Mesendoderm (in vitro differentiated cells): ENCODE measurements around the gene FBXW5.

Experiments
- DNase-seq: peaks from one replicate; pipeline ENCODE4 v3.0.0; 2013
- H2AK5ac ChIP-seq: 2 replicates; pipeline ENCODE4 v1.6.1; 2013; ENCODE audit warnings: low read length, inconsistent platforms
- H2BK120ac ChIP-seq: 2 replicates; pipeline ENCODE4 v1.6.1; 2013; ENCODE audit warnings: low read depth, mild to moderate bottlenecking, low read length, moderate library complexity, mixed read lengths
- H2BK15ac ChIP-seq: replicated peaks from 2 replicates; pipeline ENCODE4 v1.6.1; 2013; ENCODE audit warnings: low read depth, mild to moderate bottlenecking, moderate library complexity
- H2BK5ac ChIP-seq: 2 replicates; pipeline ENCODE4 v1.6.1; 2013; ENCODE audit warnings: low read length, inconsistent platforms
- H3K18ac ChIP-seq: 2 replicates; pipeline ENCODE4 v1.6.1; 2013; ENCODE audit warnings: mild to moderate bottlenecking, low read length, mixed read lengths
- H3K23ac ChIP-seq: one replicate; pipeline ENCODE4 v1.6.1; 2013; ENCODE audit warnings: low read length
- H3K27ac ChIP-seq: 2 replicates; pipeline ENCODE4 v1.5.1; 2013; ENCODE audit warnings: low read depth, mild to moderate bottlenecking, inconsistent platforms, low read length, moderate library complexity
- H3K27me3 ChIP-seq: 2 replicates; pipeline ENCODE4 v1.6.1; 2013; ENCODE audit warnings: low read length, control low read depth, mild to moderate bottlenecking, inconsistent platforms; ENCODE audit not compliant: insufficient read depth, poor library complexity
- H3K36me3 ChIP-seq: 2 replicates; pipeline ENCODE4 v1.6.1; 2013; ENCODE audit warnings: low read length, inconsistent platforms; ENCODE audit not compliant: control insufficient read depth, insufficient read depth
- H3K4ac ChIP-seq: one replicate; pipeline ENCODE4 v1.6.1; 2013; ENCODE audit warnings: low read depth, mild to moderate bottlenecking, low read length, moderate library complexity
- H3K4me1 ChIP-seq: 2 replicates; pipeline ENCODE4 v1.6.1; 2013; ENCODE audit warnings: low read depth, low read length, inconsistent platforms; ENCODE audit not compliant: control insufficient read depth
- H3K4me2 ChIP-seq: 2 replicates; pipeline ENCODE4 v1.6.1; 2013; ENCODE audit warnings: low read length
- H3K4me3 ChIP-seq: 2 replicates; pipeline ENCODE4 v1.5.1; 2013; ENCODE audit warnings: mild to moderate bottlenecking, low read length
- H3K56ac ChIP-seq: one replicate; pipeline ENCODE4 v1.6.1; 2013; ENCODE audit warnings: low read length
- H3K79me1 ChIP-seq: 2 replicates; pipeline ENCODE4 v1.6.1; 2013; ENCODE audit warnings: low read length, inconsistent platforms
- H3K79me2 ChIP-seq: 2 replicates; pipeline ENCODE4 v1.6.1; 2013; ENCODE audit warnings: mild to moderate bottlenecking, low read length; ENCODE audit not compliant: control insufficient read depth, insufficient read depth
- H3K9ac ChIP-seq: 2 replicates; pipeline ENCODE4 v1.6.1; 2013; ENCODE audit warnings: low read length, inconsistent platforms
- H4K5ac ChIP-seq: one replicate; pipeline ENCODE4 v1.6.1; 2013; ENCODE audit warnings: low read length
- H4K8ac ChIP-seq: one replicate; pipeline ENCODE4 v1.6.1; 2013; ENCODE audit warnings: low read depth, mild to moderate bottlenecking, control low read depth, low read length, moderate library complexity
- WGBS: extraction: QIAGEN DNeasy Blood & Tissue Kit; methylation state at CpG from one replicate; pipeline ENCODE4 v1.1.7; 2013; ENCODE audit warnings: low lambda C conversion rate, missing lambda C conversion rate; ENCODE audit not compliant: insufficient coverage; ENCODE audit errors: extremely low coverage; 5-methylcytosine and 5-hydroxymethylcytosine counted together

FBXW5 gene

DNA sequence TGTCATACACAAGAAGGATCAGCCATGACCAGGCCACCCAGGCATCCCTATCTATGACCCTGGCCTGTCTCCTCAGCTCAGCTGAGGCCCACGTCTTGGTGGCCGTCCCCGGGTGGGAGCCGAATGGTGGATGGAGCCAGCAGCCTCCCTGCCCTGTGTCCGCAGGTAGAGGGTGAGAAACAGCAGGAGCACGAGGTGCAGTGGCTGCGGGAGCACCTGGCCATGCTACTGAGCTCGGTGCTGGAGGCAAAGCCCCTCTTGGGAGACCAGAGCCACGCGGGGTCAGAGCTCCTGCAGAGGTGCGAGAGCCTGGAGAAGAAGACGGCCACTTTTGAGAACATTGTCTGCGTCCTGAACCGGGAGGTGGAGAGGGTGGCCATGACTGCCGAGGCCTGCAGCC lies 24.5 kb downstream of the FBXW5 start:
- Histone ChIP-seq H3K79me2 (peaks cover 2% of the 10 kb centered on the region), H2BK5ac (no peak overlapping the region), H3K79me1 (no peaks in the 10 kb centered on the region), H3K4me3 (no peak overlapping the region), H4K5ac (no peak overlapping the region), H2BK15ac (no peak overlapping the region), H3K23ac (no peak overlapping the region), H3K4me2 (no peak overlapping the region), H3K9ac (no peak overlapping the region), H3K36me3 (peaks cover 9% of the 10 kb centered on the region), H3K18ac (no peak overlapping the region), H3K56ac (no peak overlapping the region), H2BK120ac (no peak overlapping the region), H3K27ac (no peak overlapping the region), H4K8ac (no peak overlapping the region), H2AK5ac (no peak overlapping the region), H3K4ac (no peak overlapping the region), H3K27me3 (no peaks in the 10 kb centered on the region), H3K4me1 (no peaks in the 10 kb centered on the region)
- no peak for DNase-seq
- WGBS: no CpG with 5 or more reads among the region's 15 CpGs

DNA sequence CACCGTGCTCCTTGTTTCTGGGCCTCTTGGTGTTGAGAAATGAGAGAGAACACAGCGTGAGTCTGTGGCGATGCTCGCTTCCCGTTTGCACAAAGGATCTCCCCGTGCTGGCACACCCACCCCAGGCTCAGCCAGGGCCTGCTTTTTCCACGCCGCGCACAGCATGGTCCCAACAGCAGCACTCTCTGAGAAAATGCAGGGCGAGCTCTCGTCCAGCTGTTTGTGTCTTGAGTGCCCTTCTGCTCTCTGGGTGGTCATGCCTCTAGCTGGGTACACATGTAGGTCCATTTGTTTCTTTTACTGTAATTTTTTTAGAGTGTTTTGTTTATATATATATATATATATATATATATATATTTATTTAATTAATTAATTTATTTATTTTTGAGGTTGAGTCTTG lies 26.6 kb downstream of the FBXW5 start:
- H4K8ac ChIP-seq: no peak overlapping the region
- no peak overlapping the region for H3K23ac ChIP-seq
- H3K79me1 ChIP-seq: no peaks in the 10 kb centered on the region
- no peak overlapping the region for H3K18ac ChIP-seq
- DNase-seq: no peak
- H3K4me2 ChIP-seq: no peak overlapping the region
- peaks cover 14% of the 10 kb centered on the region for H3K36me3 ChIP-seq
- no peak overlapping the region for H3K4me3 ChIP-seq
- peaks cover 2% of the 10 kb centered on the region for H3K79me2 ChIP-seq
- H4K5ac ChIP-seq: no peak overlapping the region
- H2BK15ac ChIP-seq: no peak overlapping the region
- no peaks in the 10 kb centered on the region for H3K27me3 ChIP-seq
- no peak overlapping the region for H3K27ac ChIP-seq
- no peak overlapping the region for H3K9ac ChIP-seq
- no peak overlapping the region for H2AK5ac ChIP-seq
- H3K56ac ChIP-seq: no peak overlapping the region
- H2BK120ac ChIP-seq: no peak overlapping the region
- WGBS: no CpG with 5 or more reads among the region's 11 CpGs
- no peak overlapping the region for H3K4ac ChIP-seq
- H3K4me1 ChIP-seq: no peaks in the 10 kb centered on the region
- no peak overlapping the region for H2BK5ac ChIP-seq

DNA sequence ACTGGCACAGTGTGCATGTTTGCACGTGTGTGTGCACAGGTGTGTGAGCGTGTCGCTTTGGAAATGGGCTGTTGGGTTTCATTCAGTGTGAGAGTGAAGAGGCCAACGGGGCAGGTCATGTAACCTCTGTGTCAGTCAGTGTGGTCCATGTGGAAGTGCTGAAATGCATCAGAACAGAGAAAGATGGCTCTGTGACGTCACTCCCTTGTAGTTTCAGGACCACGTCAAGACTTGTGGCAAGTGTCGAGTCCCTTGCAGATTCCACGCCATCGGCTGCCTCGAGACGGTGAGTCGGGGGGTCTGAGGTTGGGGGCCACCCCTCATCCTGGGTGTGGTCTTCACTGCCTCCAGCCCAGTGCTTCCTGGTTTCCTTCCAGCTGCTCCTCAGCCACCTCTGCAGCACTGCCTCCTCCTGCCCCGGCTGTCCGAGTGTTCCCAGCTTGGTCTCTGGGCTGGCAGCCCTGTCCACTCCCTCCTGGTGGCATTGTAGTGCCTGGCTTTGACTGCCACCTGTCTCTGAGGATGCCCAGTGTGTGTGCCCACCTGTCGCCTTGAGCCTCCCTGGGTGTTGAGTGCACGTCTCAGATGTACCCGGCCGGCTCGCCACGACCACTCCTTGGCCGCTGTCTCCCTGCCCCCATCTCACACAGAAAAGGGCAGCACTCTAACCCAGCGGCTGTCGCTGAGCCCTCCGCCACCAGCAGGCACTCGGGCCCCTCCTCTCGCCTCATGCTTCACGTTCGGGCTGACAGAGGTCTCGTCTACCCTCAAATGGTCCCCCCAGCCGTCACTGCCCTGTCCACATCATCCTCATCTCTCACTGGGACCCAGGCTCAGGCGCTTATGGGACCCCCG lies 28.0 kb downstream of the FBXW5 start:
- Histone ChIP-seq H2BK120ac (no peak overlapping the region), H3K4me3 (no peak overlapping the region), H3K9ac (no peak overlapping the region), H2BK15ac (no peak overlapping the region), H3K56ac (no peak overlapping the region), H3K23ac (no peak overlapping the region), H2AK5ac (no peak overlapping the region), H3K18ac (no peak overlapping the region), H4K5ac (no peak overlapping the region), H3K79me2 (peaks cover 2% of the 10 kb centered on the region), H4K8ac (no peak overlapping the region), H3K36me3 (peaks cover 14% of the 10 kb centered on the region), H2BK5ac (no peak overlapping the region), H3K27ac (no peak overlapping the region), H3K4me2 (no peak overlapping the region), H3K79me1 (no peaks in the 10 kb centered on the region), H3K4me1 (no peaks in the 10 kb centered on the region), H3K27me3 (no peaks in the 10 kb centered on the region), H3K4ac (no peak overlapping the region)
- WGBS: no CpG with 5 or more reads among the region's 32 CpGs
- no peak for DNase-seq

DNA sequence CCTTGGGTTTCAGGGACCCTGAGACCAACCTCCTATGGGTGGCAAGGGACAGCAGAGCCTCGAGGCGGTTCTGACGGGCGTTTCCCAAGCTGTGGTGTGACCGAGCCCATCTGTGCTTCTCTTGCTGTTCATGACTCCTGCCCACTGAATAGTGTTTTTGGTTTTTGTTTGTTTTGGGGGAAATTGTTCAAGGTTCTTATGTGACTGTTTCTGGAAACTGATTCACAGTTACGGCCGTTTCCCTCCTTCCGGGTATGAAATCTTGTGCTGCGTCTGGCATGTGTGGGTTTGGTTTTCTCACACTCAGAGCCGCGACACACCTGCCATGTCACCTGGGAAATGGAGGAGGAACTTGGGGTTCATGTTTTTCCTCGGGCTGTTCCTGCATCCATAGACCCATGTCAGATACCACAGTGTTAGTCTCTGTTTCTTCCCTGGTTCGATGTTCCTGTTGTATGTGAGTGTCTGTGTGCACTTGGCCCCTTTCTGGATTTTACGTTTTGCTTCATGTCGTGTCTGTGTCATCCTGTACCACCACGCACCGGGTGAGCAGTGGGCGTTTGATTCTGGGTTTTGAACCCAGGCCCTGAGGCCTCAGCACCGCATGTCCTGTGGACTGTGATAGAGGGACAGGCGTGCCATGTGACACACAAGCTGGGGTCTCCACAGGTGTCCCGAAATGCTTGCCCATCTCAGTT lies 28.8 kb downstream of the FBXW5 start:
- no peak overlapping the region for H3K18ac ChIP-seq
- no peak overlapping the region for H2AK5ac ChIP-seq
- H3K36me3 ChIP-seq: peaks cover 13% of the 10 kb centered on the region

DNA sequence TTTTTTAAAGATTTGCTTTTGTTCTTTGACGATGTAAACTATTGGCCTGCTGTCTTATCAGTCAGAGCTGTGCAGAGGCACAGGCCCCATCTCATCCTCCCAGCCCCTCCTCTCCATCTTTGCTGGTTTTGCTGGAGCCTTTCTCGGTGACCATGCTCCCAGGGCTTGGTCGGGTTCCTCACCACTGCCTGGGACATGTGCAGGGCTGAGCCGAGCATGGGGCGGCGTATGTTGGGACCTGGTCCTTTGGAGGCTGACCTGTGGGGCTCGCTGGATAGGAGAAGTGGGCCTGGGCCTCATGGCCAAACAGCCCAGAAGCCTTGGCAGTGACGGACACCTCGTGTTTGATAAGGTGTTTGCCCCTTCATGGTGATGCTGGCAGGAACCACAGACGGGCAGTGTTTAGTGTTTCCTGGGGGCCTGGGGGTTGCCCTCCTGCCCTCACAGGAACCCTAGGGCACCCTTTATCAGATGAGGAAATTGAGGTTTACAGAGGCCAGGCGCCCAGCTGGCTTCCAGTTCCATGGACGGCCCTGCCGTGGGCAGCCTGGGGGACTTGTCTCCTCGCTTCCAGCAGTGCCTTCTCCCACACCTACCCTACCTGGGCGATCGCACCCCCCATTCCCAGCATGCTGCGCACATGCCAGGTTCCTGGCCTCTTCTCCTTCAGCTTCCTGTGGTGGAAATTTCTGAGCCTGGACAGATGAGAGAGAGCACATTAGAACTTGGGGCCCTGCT lies 30.7 kb downstream of the FBXW5 start:
- DNase-seq: no peak
- Histone ChIP-seq H3K4me2 (no peak overlapping the region), H2BK120ac (no peak overlapping the region), H4K5ac (no peak overlapping the region), H3K27ac (no peak overlapping the region), H2AK5ac (no peak overlapping the region), H3K9ac (no peak overlapping the region), H3K18ac (no peak overlapping the region), H3K79me1 (no peaks in the 10 kb centered on the region), H2BK15ac (no peak overlapping the region), H3K23ac (no peak overlapping the region), H3K4me1 (no peaks in the 10 kb centered on the region), H3K4ac (no peak overlapping the region), H3K79me2 (peaks cover 2% of the 10 kb centered on the region), H3K36me3 (peaks cover 15% of the 10 kb centered on the region), H3K4me3 (no peak overlapping the region), H3K56ac (no peak overlapping the region), H3K27me3 (no peaks in the 10 kb centered on the region), H2BK5ac (no peak overlapping the region), H4K8ac (no peak overlapping the region)
- no CpG with 5 or more reads among the region's 17 CpGs for WGBS

More for the DNA sequence above, 28.8 kb downstream of the FBXW5 start:
- no peak overlapping the region for H2BK5ac ChIP-seq
- no peak overlapping the region for H3K9ac ChIP-seq
- H3K4me3 ChIP-seq: no peak overlapping the region
- no peak overlapping the region for H3K23ac ChIP-seq
- WGBS: no CpG with 5 or more reads among the region's 21 CpGs
- no peaks in the 10 kb centered on the region for H3K27me3 ChIP-seq
- no peak overlapping the region for H3K56ac ChIP-seq
- peaks cover 2% of the 10 kb centered on the region for H3K79me2 ChIP-seq
- no peaks in the 10 kb centered on the region for H3K79me1 ChIP-seq
- H3K27ac ChIP-seq: no peak overlapping the region
- no peak overlapping the region for H3K4me2 ChIP-seq
- no peak overlapping the region for H2BK120ac ChIP-seq
- no peak overlapping the region for H4K8ac ChIP-seq
- no peak overlapping the region for H4K5ac ChIP-seq
- no peak overlapping the region for H2BK15ac ChIP-seq
- H3K4me1 ChIP-seq: no peaks in the 10 kb centered on the region
- H3K4ac ChIP-seq: no peak overlapping the region
- DNase-seq: no peak
